ENCODE data around the gene TRPV4. TPM values are rescaled to one million over a fixed set of nuclear protein-coding genes. Genes with fewer than 3 reads are reported as not detected.

TRPV4 gene
- total RNA-seq, 1 experiment from 2014 or later: 0.44 TPM

DNA sequence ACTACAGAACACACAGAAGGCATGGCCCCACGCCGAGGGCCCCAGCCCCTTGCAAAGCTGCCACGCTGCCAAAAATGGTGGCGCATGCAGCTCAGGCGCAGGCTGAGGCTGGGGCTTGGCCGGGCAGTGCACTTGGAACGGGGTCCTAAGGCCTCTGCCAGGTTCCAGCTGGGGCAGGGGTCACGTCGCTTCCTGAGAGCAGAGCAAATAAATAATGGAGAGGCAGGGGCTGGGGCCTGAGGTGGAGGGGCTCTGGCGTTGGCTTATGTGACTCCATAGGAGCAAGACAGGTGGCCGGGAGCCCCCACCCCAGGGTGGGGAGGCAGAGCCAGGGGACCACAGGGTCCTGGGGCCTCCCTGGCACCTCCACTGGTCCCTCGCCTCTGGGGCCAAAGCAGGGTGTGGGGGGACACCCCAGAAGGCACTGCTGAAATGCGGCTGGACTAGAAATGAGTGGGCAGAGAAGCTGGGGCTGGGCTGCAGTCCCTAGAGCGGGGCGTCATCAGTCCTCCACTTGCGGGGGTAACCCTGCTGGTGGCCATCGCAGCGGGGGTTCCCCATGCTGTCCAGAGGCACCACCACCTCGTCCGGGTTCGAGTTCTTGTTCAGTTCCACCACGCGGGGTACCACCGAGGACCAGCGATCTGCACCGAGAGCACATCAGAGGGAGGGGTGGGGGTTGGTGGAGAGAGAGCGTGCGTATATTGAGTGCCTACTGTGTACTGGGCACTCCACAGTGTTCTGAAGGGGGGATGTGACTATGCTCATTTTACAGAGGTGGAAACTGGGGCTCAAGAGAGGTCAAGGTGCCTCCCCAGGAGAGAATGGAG lies 49.8 kb downstream of the TRPV4 start:
- Histone ChIP-seq H3K4me1 (ENCODE audit: control insufficient read depth, insufficient read depth, low read length) (no peaks in the 10 kb centered on the region), H3K27me3 (ENCODE audit: control insufficient read depth, insufficient read depth, low read length) (no peaks in the 10 kb centered on the region), H3K36me3 (ENCODE audit: control insufficient read depth, insufficient read depth, low read length) (no peaks in the 10 kb centered on the region), H3K4me3 (ENCODE audit: low read depth in 2 of 2, low read length in 2 of 2) (no peak overlapping the region), H3K27ac (ENCODE audit: low read length) (no peak overlapping the region), H3K9me3 (ENCODE audit: control insufficient read depth, insufficient read depth, low read depth, low read length) (no peaks in the 10 kb centered on the region; the same call in 1 of the 2 replicates)
- ATAC-seq (0 out of 2 replicates have a peak, but pooled peaks have one; percentile 6), DNase-seq (ENCODE audit: low read depth, low spot score) (no peak)
- ChIA-PET CTCF (no interaction called here), POLR2A (no interaction called here)
- TF ChIP-seq TCF7L2 (IDR thresholded peaks at IDR 0.05; ENCODE audit: low read depth, low read length) (no peak), SIN3A (IDR thresholded peaks at IDR 0.05; ENCODE audit: borderline replicate concordance, insufficient read depth, low read depth, low read length) (no peak), POLR2AphosphoS5 (IDR thresholded peaks at IDR 0.05; ENCODE audit: low read depth, low read length) (no peak), CTCF (IDR thresholded peaks at IDR 0.05) (no peak)
- TF ChIP-seq, protein P1, sequence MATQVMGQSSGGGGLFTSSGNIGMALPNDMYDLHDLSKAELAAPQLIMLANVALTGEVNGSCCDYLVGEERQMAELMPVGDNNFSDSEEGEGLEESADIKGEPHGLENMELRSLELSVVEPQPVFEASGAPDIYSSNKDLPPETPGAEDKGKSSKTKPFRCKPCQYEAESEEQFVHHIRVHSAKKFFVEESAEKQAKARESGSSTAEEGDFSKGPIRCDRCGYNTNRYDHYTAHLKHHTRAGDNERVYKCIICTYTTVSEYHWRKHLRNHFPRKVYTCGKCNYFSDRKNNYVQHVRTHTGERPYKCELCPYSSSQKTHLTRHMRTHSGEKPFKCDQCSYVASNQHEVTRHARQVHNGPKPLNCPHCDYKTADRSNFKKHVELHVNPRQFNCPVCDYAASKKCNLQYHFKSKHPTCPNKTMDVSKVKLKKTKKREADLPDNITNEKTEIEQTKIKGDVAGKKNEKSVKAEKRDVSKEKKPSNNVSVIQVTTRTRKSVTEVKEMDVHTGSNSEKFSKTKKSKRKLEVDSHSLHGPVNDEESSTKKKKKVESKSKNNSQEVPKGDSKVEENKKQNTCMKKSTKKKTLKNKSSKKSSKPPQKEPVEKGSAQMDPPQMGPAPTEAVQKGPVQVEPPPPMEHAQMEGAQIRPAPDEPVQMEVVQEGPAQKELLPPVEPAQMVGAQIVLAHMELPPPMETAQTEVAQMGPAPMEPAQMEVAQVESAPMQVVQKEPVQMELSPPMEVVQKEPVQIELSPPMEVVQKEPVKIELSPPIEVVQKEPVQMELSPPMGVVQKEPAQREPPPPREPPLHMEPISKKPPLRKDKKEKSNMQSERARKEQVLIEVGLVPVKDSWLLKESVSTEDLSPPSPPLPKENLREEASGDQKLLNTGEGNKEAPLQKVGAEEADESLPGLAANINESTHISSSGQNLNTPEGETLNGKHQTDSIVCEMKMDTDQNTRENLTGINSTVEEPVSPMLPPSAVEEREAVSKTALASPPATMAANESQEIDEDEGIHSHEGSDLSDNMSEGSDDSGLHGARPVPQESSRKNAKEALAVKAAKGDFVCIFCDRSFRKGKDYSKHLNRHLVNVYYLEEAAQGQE (IDR thresholded peaks at IDR 0.05; ENCODE audit: insufficient read depth in 1 of 2, low read depth in 2 of 2, low read length in 1 of 2): no peak
- in situ Hi-C loops (cut with HindIII; ENCODE audit: low pct_unique_long_range_greater_than_20kb, low sequenced_read_pairs): no loop called here
- intact Hi-C loops (cut with micrococcal nuclease; ENCODE audit: unreplicated experiment): no loop called here
- no TSS peak for BruUV-seq (replicated peaks)

DNA sequence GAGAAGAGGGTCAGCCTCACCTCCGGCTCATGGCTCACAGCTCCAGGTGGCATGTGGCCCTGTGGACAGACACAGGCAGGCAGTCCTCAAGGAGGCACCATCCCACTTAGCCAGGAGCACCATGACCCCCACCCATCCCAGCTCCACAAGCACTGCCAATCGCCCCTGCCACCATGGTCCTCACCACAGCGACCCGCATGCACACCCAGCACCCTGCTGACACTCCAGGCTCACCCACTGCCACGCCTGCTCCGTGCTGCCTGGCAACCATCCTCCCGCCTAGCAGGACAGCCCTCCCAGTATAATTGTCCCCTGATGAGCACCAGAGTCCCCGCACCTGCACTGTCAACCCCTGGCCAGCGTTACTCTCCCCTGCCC lies 50.9 kb downstream of the TRPV4 start:
- no peak overlapping the region for H3K4me3 ChIP-seq (ENCODE audit: low read depth in 2 of 2, low read length in 2 of 2)
- no peak overlapping the region for H3K27ac ChIP-seq (ENCODE audit: low read length)
- intact Hi-C loops (cut with micrococcal nuclease; ENCODE audit: unreplicated experiment): no loop called here
- no peaks in the 10 kb centered on the region for H3K36me3 ChIP-seq (ENCODE audit: control insufficient read depth, insufficient read depth, low read length)
- in situ Hi-C loops (cut with HindIII; ENCODE audit: low pct_unique_long_range_greater_than_20kb, low sequenced_read_pairs): no loop called here
- no peaks in the 10 kb centered on the region; the same call in 1 of the 2 replicates for H3K9me3 ChIP-seq (ENCODE audit: control insufficient read depth, insufficient read depth, low read depth, low read length)
- no peak for ATAC-seq
- POLR2A ChIA-PET: no interaction called here
- H3K4me1 ChIP-seq (ENCODE audit: control insufficient read depth, insufficient read depth, low read length): no peaks in the 10 kb centered on the region
- no peak for DNase-seq (ENCODE audit: low read depth, low spot score)
- TF ChIP-seq CTCF (IDR thresholded peaks at IDR 0.05) (no peak), TCF7L2 (IDR thresholded peaks at IDR 0.05; ENCODE audit: low read depth, low read length) (no peak)
- TF ChIP-seq, protein P1 (IDR thresholded peaks at IDR 0.05; ENCODE audit: insufficient read depth in 1 of 2, low read depth in 2 of 2, low read length in 1 of 2): no peak
- no TSS peak for BruUV-seq (replicated peaks)
- H3K27me3 ChIP-seq (ENCODE audit: control insufficient read depth, insufficient read depth, low read length): no peaks in the 10 kb centered on the region
- CTCF ChIA-PET: no interaction called here

All from Panc1 (cell line).